H1 (cell line): Measurements from ENCODE around the gene CHST8. TPM values are rescaled to one million over a fixed set of nuclear protein-coding genes. Genes with fewer than 3 reads are reported as not detected.

Experiments
- CTCF ChIA-PET: fragments of 300-600 bp; sonication (Branson Sonifier 250); formaldehyde crosslinking; loops from one replicate; lab custom pipeline; 2021; ENCODE audit not compliant: partially characterized antibody; lab: Charles Lee
- POLR2A ChIA-PET: fragments of 300-600 bp; sonication (Branson Sonifier 250); formaldehyde crosslinking; loops from one replicate; lab custom pipeline; 2021; ENCODE audit warnings: inconsistent platforms; ENCODE audit not compliant: partially characterized antibody; lab: Charles Lee
- DNase-seq, 2 experiments: peaks; one replicate each; pipeline versions ENCODE4 v3.0.0 to v3.0.0-alpha.2; 2010 to 2022; ENCODE audit warnings: low spot score in 2 of 2, low read depth in 1 of 2, mixed read lengths in 1 of 2
- FAIRE-seq: peaks from 2 replicates; lab custom pipeline; 2011; peaks lifted over from hg19 to GRCh38; lab: Jason Lieb, UNC
- H2AFZ ChIP-seq: 2 replicates; pipeline ENCODE4 v1.8.1; 2012; ENCODE audit warnings: low read length, inconsistent platforms
- H2AK5ac ChIP-seq: 2 replicates; pipeline ENCODE4 v1.6.1; 2013; ENCODE audit warnings: low read depth, low read length
- H2BK120ac ChIP-seq: replicated peaks from 2 replicates; pipeline ENCODE3; 2013; ENCODE audit warnings: low read depth, low read length, inconsistent platforms
- H2BK12ac ChIP-seq: 2 replicates; pipeline ENCODE4 v1.6.1; 2013; ENCODE audit warnings: low read depth, low read length
- H2BK15ac ChIP-seq: 2 replicates; pipeline ENCODE4 v1.6.1; 2013; ENCODE audit warnings: low read length
- H2BK20ac ChIP-seq: 2 replicates; pipeline ENCODE4 v1.6.1; 2013; ENCODE audit warnings: low read length
- H2BK5ac ChIP-seq: 2 replicates; pipeline ENCODE4 v1.6.1; 2013; ENCODE audit warnings: low read depth, low read length
- H3K14ac ChIP-seq: 2 replicates; pipeline ENCODE4 v1.6.1; 2013; ENCODE audit warnings: inconsistent platforms; ENCODE audit not compliant: insufficient read length
- H3K18ac ChIP-seq: 2 replicates; pipeline ENCODE4 v1.6.1; 2013; ENCODE audit warnings: low read length; ENCODE audit errors: extremely low read depth
- H3K23ac ChIP-seq: 2 replicates; pipeline ENCODE4 v1.6.1; 2013; ENCODE audit warnings: inconsistent platforms; ENCODE audit not compliant: insufficient read length
- H3K23me2 ChIP-seq: 2 replicates; pipeline ENCODE4 v1.6.1; 2013; ENCODE audit warnings: low read depth, low read length
- H3K27ac ChIP-seq: 2 replicates; pipeline ENCODE4 v1.6.1; 2011; ENCODE audit warnings: low read depth, low read length, inconsistent platforms
- H3K27me3 ChIP-seq, 4 experiments: replicated peaks in 1 of 4; 1 replicate in 1 of 4; 2 replicates in 3 of 4; pipeline versions ENCODE4 v1.6.1 to v1.8.1; 2011 to 2013; ENCODE audit warnings: low read length in 3 of 4, mild to moderate bottlenecking in 3 of 4, inconsistent platforms in 2 of 4, mixed read lengths in 2 of 4, moderate library complexity in 1 of 4; ENCODE audit not compliant: control insufficient read depth in 3 of 4, insufficient read depth in 3 of 4; ENCODE audit errors: extremely low read depth in 1 of 4
- H3K36me3 ChIP-seq, 4 experiments: 2 replicates each; pipeline versions ENCODE4 v1.6.1 to v1.8.1; 2011 to 2013; ENCODE audit warnings: mild to moderate bottlenecking in 4 of 4, low read length in 3 of 4, moderate library complexity in 2 of 4, control low read depth in 1 of 4, inconsistent platforms in 1 of 4; ENCODE audit not compliant: insufficient read depth in 4 of 4, control insufficient read depth in 2 of 4
- H3K4ac ChIP-seq: replicated peaks from 2 replicates; pipeline ENCODE3; 2013; ENCODE audit warnings: low read length, low read depth, mixed read lengths, inconsistent platforms; ENCODE audit not compliant: insufficient read length
- H3K4me1 ChIP-seq, 4 experiments: replicated peaks in 1 of 4; 1 replicate in 1 of 4; 2 replicates in 3 of 4; pipeline versions ENCODE4 v1.6.1 to v1.8.1; 2011 to 2013; ENCODE audit warnings: low read length in 3 of 4, inconsistent platforms in 2 of 4, mixed read lengths in 1 of 4; ENCODE audit not compliant: insufficient read depth in 4 of 4, control insufficient read depth in 3 of 4
- H3K4me2 ChIP-seq, 2 experiments: 2 replicates each; pipeline versions ENCODE4 v1.6.1 to v1.8.1; 2011 to 2013; ENCODE audit warnings: low read depth in 2 of 2, low read length in 2 of 2, control low read depth in 1 of 2, inconsistent platforms in 1 of 2, mild to moderate bottlenecking in 1 of 2; ENCODE audit not compliant: insufficient read depth in 1 of 2
- H3K4me3 ChIP-seq, 4 experiments: fragments of 200-600, 300-600 bp in 1 of 4; sonication (generic), shearing (Covaris generic), sonication (Bioruptor Twin) in 1 of 4; 2 replicates each; pipeline versions ENCODE4 v1.5.1 to v1.8.1; 2011 to 2016; ENCODE audit warnings: low read length in 4 of 4, low read depth in 3 of 4, control low read depth in 2 of 4, inconsistent platforms in 2 of 4, mild to moderate bottlenecking in 2 of 4, mixed read lengths in 1 of 4, moderate library complexity in 1 of 4; ENCODE audit not compliant: insufficient read depth in 2 of 4; ENCODE audit errors: extremely low read depth in 1 of 4
- H3K56ac ChIP-seq: replicated peaks from 2 replicates; pipeline ENCODE3; 2013; ENCODE audit warnings: low read depth, mild to moderate bottlenecking, mixed read lengths, low read length, inconsistent platforms; ENCODE audit not compliant: insufficient read length
- H3K79me1 ChIP-seq: 2 replicates; pipeline ENCODE4 v1.6.1; 2013; ENCODE audit warnings: low read depth, low read length, control low read depth
- H3K79me2 ChIP-seq, 2 experiments: 2 replicates each; pipeline versions ENCODE4 v1.6.1 to v1.8.1; 2012 to 2013; ENCODE audit warnings: low read length in 2 of 2, mild to moderate bottlenecking in 2 of 2, inconsistent platforms in 1 of 2; ENCODE audit not compliant: insufficient read depth in 2 of 2, control insufficient read depth in 1 of 2
- H3K9ac ChIP-seq, 4 experiments: replicated peaks in 1 of 4; 1 replicate in 1 of 4; 2 replicates in 3 of 4; pipeline versions ENCODE4 v1.6.1 to v1.8.1; 2011 to 2013; ENCODE audit warnings: low read depth in 3 of 4, low read length in 3 of 4, control low read depth in 2 of 4, mild to moderate bottlenecking in 2 of 4, moderate library complexity in 2 of 4, inconsistent platforms in 1 of 4; ENCODE audit errors: extremely low read depth in 1 of 4
- H3K9me3 ChIP-seq, 2 experiments: 2 replicates each; pipeline versions ENCODE4 v1.6.1 to v1.8.1; 2012 to 2013; ENCODE audit warnings: mild to moderate bottlenecking in 2 of 2, moderate library complexity in 2 of 2, control low read depth in 1 of 2, inconsistent platforms in 1 of 2, low read depth in 1 of 2, low read length in 1 of 2, mixed read lengths in 1 of 2; ENCODE audit not compliant: insufficient read depth in 2 of 2
- H4K20me1 ChIP-seq, 2 experiments: replicated peaks in 1 of 2; 2 replicates each; pipeline versions ENCODE3 to v1.8.1; 2011 to 2013; ENCODE audit warnings: inconsistent platforms in 2 of 2, low read length in 2 of 2, mild to moderate bottlenecking in 1 of 2; ENCODE audit not compliant: insufficient read depth in 2 of 2, control insufficient read depth in 1 of 2
- H4K5ac ChIP-seq: 2 replicates; pipeline ENCODE4 v1.6.1; 2013; ENCODE audit warnings: low read length, low read depth, mixed read lengths, inconsistent platforms; ENCODE audit not compliant: insufficient read length
- H4K8ac ChIP-seq: 2 replicates; pipeline ENCODE4 v1.8.0; 2013; ENCODE audit warnings: mild to moderate bottlenecking, moderate library complexity, low read length, inconsistent platforms; ENCODE audit not compliant: insufficient read depth; ENCODE audit errors: extremely low read depth
- H4K91ac ChIP-seq: replicated peaks from 2 replicates; pipeline ENCODE3; 2013; ENCODE audit warnings: low read length, mixed read lengths, inconsistent platforms; ENCODE audit not compliant: insufficient read length
- BCL11A ChIP-seq, 2 experiments: IDR thresholded peaks; one replicate each; pipeline ENCODE4 v1.6.1; 2011; ENCODE audit warnings: low read depth in 2 of 2, low read length in 2 of 2, mild to moderate bottlenecking in 2 of 2
- CTBP2 ChIP-seq: IDR thresholded peaks from 2 replicates; pipeline ENCODE4 v1.7.0; 2011; ENCODE audit warnings: borderline replicate concordance, mild to moderate bottlenecking, moderate library complexity, mixed read lengths, low read length; ENCODE audit not compliant: insufficient read depth, insufficient read length
- GABPA ChIP-seq: IDR thresholded peaks from 2 replicates; pipeline ENCODE4 v1.6.1; 2011; ENCODE audit warnings: mild to moderate bottlenecking, low read length, moderate library complexity, borderline replicate concordance; ENCODE audit not compliant: insufficient read depth
- HDAC6 ChIP-seq: IDR thresholded peaks from one replicate; pipeline ENCODE4 v1.7.1; 2012; ENCODE audit warnings: low read depth, mild to moderate bottlenecking, inconsistent platforms, low read length, moderate library complexity
- KDM4A ChIP-seq: IDR thresholded peaks from one replicate; pipeline ENCODE4 v1.7.1; 2012; ENCODE audit warnings: low read depth, mild to moderate bottlenecking, moderate library complexity, low read length, inconsistent platforms; ENCODE audit not compliant: severe bottlenecking
- WGBS, 2 experiments: shearing (Covaris generic) in 1 of 2; methylation state at CpG; one replicate each; pipeline versions ENCODE4 v1.1.6 to v1.1.7; 2013 to 2015; ENCODE audit warnings: low lambda C conversion rate in 2 of 2, mixed read lengths in 2 of 2, inconsistent platforms in 1 of 2, low coverage in 1 of 2, missing lambda C conversion rate in 1 of 2; ENCODE audit not compliant: insufficient replicate concordance in 2 of 2, insufficient coverage in 1 of 2, insufficient read length in 1 of 2; ENCODE audit errors: extremely low coverage in 1 of 2, missing lambda C conversion rate in 1 of 2; 5-methylcytosine and 5-hydroxymethylcytosine counted together
- polyA plus RNA-seq, 7 experiments: library from polyadenylated mRNA; depleted of rRNA in 3 of 7; stranded (reverse) in 5 of 7; unstranded in 2 of 7; fragments of >200 nt in 5 of 7; fragments of 200-250 nt in 2 of 7; gene quantifications; 1 replicate in 5 of 7; 2 replicates in 1 of 7; 4 replicates in 1 of 7; pipeline versions ENCODE4 v1.2.1 to v1.2.3, GENCODE V29; 2011 to 2013; ENCODE audit warnings: missing spikeins in 2 of 7, mixed read lengths in 2 of 7
- total RNA-seq: library from RNA; stranded (reverse); fragmentation: NEBNext Ultra II Directional; extraction: Animal tissue kit (Norgen Biotek cat#: 25700); gene quantifications from 2 replicates; pipeline ENCODE4 v1.2.1, GENCODE V29; 2021

CHST8 gene
- total and polyA plus RNA-seq, 2 of the 8 experiments (the other 6 are each of a cell fraction or from before 2014, with no cell fraction given) = 10.8 to 28.2 TPM

GRCh38 chr19:33622505-33622808 lies 704 bp downstream of the CHST8 start:
- POLR2A ChIA-PET = interaction anchor here (0.9 to 3.9 kb wide), 19 partner anchors 9 to 129 kb away, joined by 3 to 19 read pairs (median 4); partner anchors contain the start of gene PEPD
- Histone ChIP-seq H3K4me1 (peaks cover 5 to 13% (median 9%) of the 10 kb centered on the region in 4 experiments), H4K5ac (no peak overlapping the region), H3K23ac (no peak overlapping the region), H3K27me3 (peaks cover 15 to 59% (median 45%) of the 10 kb centered on the region in 4 experiments), H3K14ac (no peak overlapping the region), H2BK5ac (no peak overlapping the region), H3K79me1 (peaks cover 2% of the 10 kb centered on the region), H2BK15ac (no peak overlapping the region), H3K9me3 (no peaks in the 10 kb centered on the region), H4K20me1 (peaks cover 2 to 13% of the 10 kb centered on the region in 2 experiments), H2BK12ac (no peak overlapping the region), H2AK5ac (no peak overlapping the region), H2BK20ac (no peak overlapping the region), H3K4me3 (peak overlapping the region; percentile 49 to 80 (median 62)), H3K56ac (no peak overlapping the region), H3K79me2 (0 out of 4 replicates have a peak, but pooled peaks cover 0 to 2% of the 10 kb centered on the region in 2 experiments), H3K4me2 (peak overlapping the region; percentile 74 to 89), H3K23me2 (peaks cover 22% of the 10 kb centered on the region; the same call in 1 of the 2 replicates), H3K9ac (peak overlapping the region in 2 of 4 experiments; percentile 13 to 52; a peak in 1 of 7 replicates)
- CTCF ChIA-PET = no interaction called here
- no peak for FAIRE-seq
- TF ChIP-seq KDM4A (peak; percentile 51), CTBP2 (no peak), BCL11A (IDR thresholded peaks at IDR 0.05; ENCODE audit: low read depth in 2 of 2, low read length in 2 of 2) (no peak), GABPA (no peak), HDAC6 (no peak)
- TF ChIP-seq, all 59 proteins: peak for 1
- Histone ChIP-seq H4K8ac (no peak overlapping the region), H2AFZ (no peak overlapping the region), H3K27ac (no peak overlapping the region), H3K4ac (no peak overlapping the region), H3K18ac (no peak overlapping the region), H3K36me3 (no peaks in the 10 kb centered on the region), H4K91ac (no peak overlapping the region), H2BK120ac (no peak overlapping the region)
- 2% methylated on average over 34 of the region's 35 CpGs; no CpG with 5 or more reads in 1 of the 2 experiments for WGBS, 2 experiments
- DNase-seq = no peak
